Peyer's patch (tissue), 4 donors: ENCODE results near the gene LMX1B. TPM values are rescaled to one million over a fixed set of nuclear protein-coding genes. Genes with fewer than 3 reads are reported as not detected.

ENCODE experiments used
- DNase-seq, 3 donors: peaks; one replicate each; pipeline ENCODE4 v3.0.0-alpha.2; 2017 to 2019
- H3K27ac ChIP-seq, 4 donors: fragments of 200-600 bp; sonication (generic); one replicate each; pipeline ENCODE4 v1.5.1; 2016 to 2019
- H3K27me3 ChIP-seq, 2 donors: fragments of 200-600 bp; sonication (generic); one replicate each; pipeline ENCODE4 v1.5.1; 2019
- H3K36me3 ChIP-seq, 3 donors: fragments of 200-600 bp; sonication (generic); one replicate each; pipeline ENCODE4 v1.5.1; 2016 to 2019
- H3K4me1 ChIP-seq, 4 donors: fragments of 200-600 bp; sonication (generic); one replicate each; pipeline ENCODE4 v1.5.1; 2016 to 2019
- H3K4me3 ChIP-seq, 4 donors: fragments of 200-600 bp; sonication (generic); 1 replicate in 3 of 4; 2 replicates in 1 of 4; pipeline ENCODE4 v1.5.1; 2016 to 2019; ENCODE audit warnings: mild to moderate bottlenecking in 1 of 4
- H3K9me3 ChIP-seq, 4 donors: fragments of 200-600 bp; sonication (generic); one replicate each; pipeline ENCODE4 v1.5.1; 2016 to 2019; ENCODE audit warnings: mild to moderate bottlenecking in 1 of 4
- CTCF ChIP-seq, 6 experiments: fragments of 450-650 bp in 4 of 6; fragments of 200-600 bp in 2 of 6; sonication (generic) in 1 of 6; IDR thresholded peaks; one replicate each; pipeline ENCODE4 v1.5.1; 2017 to 2019; ENCODE audit warnings: antibody characterized with exemption in 6 of 6, mild to moderate bottlenecking in 3 of 6, moderate library complexity in 1 of 6
- POLR2A ChIP-seq, 2 donors: fragments of 450-650 bp; IDR thresholded peaks; one replicate each; pipeline ENCODE4 v1.5.1; 2017; ENCODE audit warnings: antibody characterized with exemption in 2 of 2, mild to moderate bottlenecking in 2 of 2, moderate library complexity in 2 of 2
- total RNA-seq, 4 donors: library from RNA; depleted of rRNA; stranded (reverse); fragments of >200 nt; gene quantifications; one replicate each; pipeline ENCODE4 v1.1.0, GENCODE V29; 2016

LMX1B gene
- total RNA-seq, result not detected

GRCh38 chr9:126613651-126614050 is at the start of gene LMX1B:
TSS of gene LMX1B (plus strand) at chr9:126613928. CDS start at chr9:126614450, 522 bp downstream.
- Histone ChIP-seq H3K9me3 (no peaks in the 10 kb centered on the region), H3K4me3 (peak within 1 kb of the TSS in 3 of 4 donors; percentile 30 to 33 (median 32)), H3K4me1 (peaks cover 3 to 49% (median 20%) of the 10 kb centered on the region in 4 donors), H3K27me3 (peaks cover 0 to 62% of the 10 kb centered on the region in 2 donors), H3K36me3 (no peaks in the 10 kb centered on the region), H3K27ac (no peak within 1 kb of the TSS)
- peak in 1 of 3 donors; percentile 50 for DNase-seq
- TF ChIP-seq POLR2A (IDR thresholded peaks at IDR 0.05) (no peak), CTCF (IDR thresholded peaks at IDR 0.05) (no peak)

GRCh38 chr9:126564128-126564527 is 49.6 kb upstream of the LMX1B start:
- TF ChIP-seq CTCF (IDR thresholded peaks at IDR 0.05) (no peak), POLR2A (IDR thresholded peaks at IDR 0.05) (no peak)
- peaks cover 0 to 4% of the 10 kb centered on the region in 2 donors for H3K27me3 ChIP-seq
- H3K27ac ChIP-seq, result no peak overlapping the region
- no peaks in the 10 kb centered on the region for H3K9me3 ChIP-seq
- no peak overlapping the region for H3K4me3 ChIP-seq
- H3K4me1 ChIP-seq, result no peaks in the 10 kb centered on the region
- H3K36me3 ChIP-seq, result no peaks in the 10 kb centered on the region
- no peak for DNase-seq

- TF ChIP-seq POLR2A (IDR thresholded peaks at IDR 0.05) (no peak), CTCF (IDR thresholded peaks at IDR 0.05) (no peak)
- Histone ChIP-seq H3K4me3 (no peak overlapping the region), H3K36me3 (no peaks in the 10 kb centered on the region), H3K27me3 (peaks cover 0 to 4% of the 10 kb centered on the region in 2 donors), H3K9me3 (no peaks in the 10 kb centered on the region), H3K27ac (no peak overlapping the region), H3K4me1 (no peaks in the 10 kb centered on the region)
- no peak for DNase-seq
Observed at GRCh38 chr9:126564716-126565115, 49.0 kb upstream of the LMX1B start.

GRCh38 chr9:126565336-126566128 is 48.2 kb upstream of the LMX1B start:
- Histone ChIP-seq H3K4me1 (no peaks in the 10 kb centered on the region), H3K36me3 (no peaks in the 10 kb centered on the region), H3K4me3 (no peak overlapping the region), H3K27ac (no peak overlapping the region), H3K27me3 (peaks cover 0 to 4% of the 10 kb centered on the region in 2 donors), H3K9me3 (no peaks in the 10 kb centered on the region)
- no peak for TF ChIP-seq POLR2A (IDR thresholded peaks at IDR 0.05)
- no peak for TF ChIP-seq CTCF (IDR thresholded peaks at IDR 0.05)
- no peak for DNase-seq

- Histone ChIP-seq H3K4me1 (no peaks in the 10 kb centered on the region), H3K4me3 (no peak overlapping the region), H3K9me3 (no peaks in the 10 kb centered on the region), H3K36me3 (no peaks in the 10 kb centered on the region), H3K27me3 (peaks cover 0 to 4% of the 10 kb centered on the region in 2 donors), H3K27ac (no peak overlapping the region)
- no peak for DNase-seq
- TF ChIP-seq POLR2A (IDR thresholded peaks at IDR 0.05) (no peak), CTCF (IDR thresholded peaks at IDR 0.05) (no peak)
Observed at GRCh38 chr9:126569036-126569435, 44.7 kb upstream of the LMX1B start.
